ENCODE measurements around the gene ZNF747. TPM values are rescaled to one million over a fixed set of nuclear protein-coding genes. Genes with fewer than 3 reads are reported as not detected.

Gene ZNF747
- total RNA-seq, 1 donor from 2014 or later, result 9.9 TPM

- Histone ChIP-seq H3K27me3 (ENCODE audit: control insufficient read depth, insufficient read depth, low read length) (no peaks in the 10 kb centered on the region), H3K4me3 (ENCODE audit: low read depth, low read length) (no peak overlapping the region), H3K36me3 (ENCODE audit: control insufficient read depth, insufficient read depth, low read length) (no peaks in the 10 kb centered on the region)
- no peak for DNase-seq (ENCODE audit: low read depth)
- TF ChIP-seq, protein P1, sequence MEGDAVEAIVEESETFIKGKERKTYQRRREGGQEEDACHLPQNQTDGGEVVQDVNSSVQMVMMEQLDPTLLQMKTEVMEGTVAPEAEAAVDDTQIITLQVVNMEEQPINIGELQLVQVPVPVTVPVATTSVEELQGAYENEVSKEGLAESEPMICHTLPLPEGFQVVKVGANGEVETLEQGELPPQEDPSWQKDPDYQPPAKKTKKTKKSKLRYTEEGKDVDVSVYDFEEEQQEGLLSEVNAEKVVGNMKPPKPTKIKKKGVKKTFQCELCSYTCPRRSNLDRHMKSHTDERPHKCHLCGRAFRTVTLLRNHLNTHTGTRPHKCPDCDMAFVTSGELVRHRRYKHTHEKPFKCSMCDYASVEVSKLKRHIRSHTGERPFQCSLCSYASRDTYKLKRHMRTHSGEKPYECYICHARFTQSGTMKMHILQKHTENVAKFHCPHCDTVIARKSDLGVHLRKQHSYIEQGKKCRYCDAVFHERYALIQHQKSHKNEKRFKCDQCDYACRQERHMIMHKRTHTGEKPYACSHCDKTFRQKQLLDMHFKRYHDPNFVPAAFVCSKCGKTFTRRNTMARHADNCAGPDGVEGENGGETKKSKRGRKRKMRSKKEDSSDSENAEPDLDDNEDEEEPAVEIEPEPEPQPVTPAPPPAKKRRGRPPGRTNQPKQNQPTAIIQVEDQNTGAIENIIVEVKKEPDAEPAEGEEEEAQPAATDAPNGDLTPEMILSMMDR (IDR thresholded peaks at IDR 0.05; ENCODE audit: insufficient read depth, low read length, poor library complexity, severe bottlenecking), result no peak
Measured at GRCh38 chr16:30521476-30521872, 13.2 kb downstream of the ZNF747 start.

- DNase-seq (ENCODE audit: low read depth), result no peak
- TF ChIP-seq, protein P1 (IDR thresholded peaks at IDR 0.05; ENCODE audit: insufficient read depth, low read length, poor library complexity, severe bottlenecking), result no peak
Measured at GRCh38 chr16:30519120-30520049, 15.3 kb downstream of the ZNF747 start.

GRCh38 chr16:30518552-30518951, 16.1 kb downstream of the ZNF747 start:
- TF ChIP-seq, protein P1 (IDR thresholded peaks at IDR 0.05; ENCODE audit: insufficient read depth, low read length, poor library complexity, severe bottlenecking), result no peak

More at GRCh38 chr16:30519120-30520049, 15.3 kb downstream of the ZNF747 start:
- H3K36me3 ChIP-seq (ENCODE audit: control insufficient read depth, insufficient read depth, low read length), result no peaks in the 10 kb centered on the region
- no peaks in the 10 kb centered on the region for H3K27me3 ChIP-seq (ENCODE audit: control insufficient read depth, insufficient read depth, low read length)
- no peak overlapping the region for H3K4me3 ChIP-seq (ENCODE audit: low read depth, low read length)

GRCh38 chr16:30515275-30515674, 19.4 kb downstream of the ZNF747 start:
- TF ChIP-seq, protein P1 (IDR thresholded peaks at IDR 0.05; ENCODE audit: insufficient read depth, low read length, poor library complexity, severe bottlenecking), result no peak
- Histone ChIP-seq H3K36me3 (ENCODE audit: control insufficient read depth, insufficient read depth, low read length) (no peaks in the 10 kb centered on the region), H3K27me3 (ENCODE audit: control insufficient read depth, insufficient read depth, low read length) (no peaks in the 10 kb centered on the region), H3K4me3 (ENCODE audit: low read depth, low read length) (no peak overlapping the region)
- DNase-seq (ENCODE audit: low read depth), result no peak

More at GRCh38 chr16:30518552-30518951, 16.1 kb downstream of the ZNF747 start:
- no peak for DNase-seq (ENCODE audit: low read depth)
- no peaks in the 10 kb centered on the region for H3K36me3 ChIP-seq (ENCODE audit: control insufficient read depth, insufficient read depth, low read length)
- H3K4me3 ChIP-seq (ENCODE audit: low read depth, low read length), result no peak overlapping the region
- H3K27me3 ChIP-seq (ENCODE audit: control insufficient read depth, insufficient read depth, low read length), result no peaks in the 10 kb centered on the region

DNA sequence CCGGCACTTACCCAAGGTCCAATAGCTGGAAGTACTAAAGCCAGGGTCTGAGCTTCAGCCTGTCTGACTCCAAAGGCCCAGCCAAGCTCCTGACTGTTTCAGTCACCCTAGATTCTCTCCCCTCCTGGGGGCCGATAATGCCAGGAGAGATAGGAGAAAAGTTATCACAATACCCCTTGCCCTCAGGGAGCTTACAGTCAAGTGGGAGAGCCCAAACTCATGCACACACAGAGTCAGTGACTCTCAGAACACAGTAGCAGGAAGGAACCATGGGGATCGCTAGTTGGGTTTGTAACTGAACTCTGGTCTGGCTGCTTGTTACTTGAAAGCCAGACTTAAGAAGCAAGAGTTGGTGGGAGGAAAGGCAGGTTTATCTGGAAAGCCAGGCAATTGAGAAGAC, 23.1 kb downstream of the ZNF747 start:
- no peak overlapping the region for H3K4me3 ChIP-seq (ENCODE audit: low read depth, low read length)
- DNase-seq (ENCODE audit: low read depth), result no peak
- no peaks in the 10 kb centered on the region for H3K27me3 ChIP-seq (ENCODE audit: control insufficient read depth, insufficient read depth, low read length)
- TF ChIP-seq, protein P1 (IDR thresholded peaks at IDR 0.05; ENCODE audit: insufficient read depth, low read length, poor library complexity, severe bottlenecking), result no peak
- no peaks in the 10 kb centered on the region for H3K36me3 ChIP-seq (ENCODE audit: control insufficient read depth, insufficient read depth, low read length)
